NK-92 (cell line): ENCODE data around the gene SEPTIN6.

ENCODE experiments used
- DNase-seq: peaks from one replicate; lab custom pipeline; 2025; ENCODE audit not compliant: unreplicated experiment; lab: John Stamatoyannopoulos, UW

Gene SEPTIN6

DNA sequence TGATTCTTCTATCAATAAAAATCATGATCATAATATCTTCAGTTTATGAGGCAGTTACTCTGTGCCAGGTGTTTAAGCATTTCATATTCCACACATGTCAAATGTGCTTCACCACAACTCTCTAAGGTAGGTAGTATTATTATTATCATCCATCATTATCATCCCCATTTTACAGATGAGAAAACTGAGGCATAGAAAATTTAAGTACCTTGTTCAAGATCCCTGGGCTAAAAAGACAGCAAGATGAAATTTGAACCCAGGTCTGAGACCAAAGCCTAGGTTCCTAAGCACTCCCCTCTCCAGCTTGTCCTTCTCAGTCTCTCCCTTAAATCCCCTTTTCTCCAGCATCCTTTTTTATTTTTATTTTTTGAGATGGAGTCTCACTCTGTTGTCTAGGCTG is 33.4 kb downstream of the SEPTIN6 start:
- DNase-seq = no peak

DNA sequence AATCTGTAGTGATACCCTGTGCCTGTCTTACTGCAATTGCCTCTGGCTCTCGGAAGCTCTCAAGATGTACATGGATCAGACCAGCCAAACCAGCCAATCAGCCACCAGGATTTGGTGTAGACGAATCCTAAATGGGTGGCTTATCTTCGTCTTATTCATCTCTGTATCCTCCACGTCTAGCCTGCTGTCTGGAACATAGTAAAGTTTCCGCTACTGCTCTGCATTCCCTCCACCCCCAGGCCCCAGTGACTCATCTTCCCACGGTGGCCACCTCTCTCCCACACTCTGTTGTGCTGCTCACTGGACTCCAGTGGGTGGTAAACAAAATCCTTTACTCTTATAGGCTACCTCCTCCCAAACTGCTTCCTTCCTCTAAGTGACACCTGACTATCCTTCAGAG is 37.8 kb downstream of the SEPTIN6 start:
- no peak for DNase-seq

DNA sequence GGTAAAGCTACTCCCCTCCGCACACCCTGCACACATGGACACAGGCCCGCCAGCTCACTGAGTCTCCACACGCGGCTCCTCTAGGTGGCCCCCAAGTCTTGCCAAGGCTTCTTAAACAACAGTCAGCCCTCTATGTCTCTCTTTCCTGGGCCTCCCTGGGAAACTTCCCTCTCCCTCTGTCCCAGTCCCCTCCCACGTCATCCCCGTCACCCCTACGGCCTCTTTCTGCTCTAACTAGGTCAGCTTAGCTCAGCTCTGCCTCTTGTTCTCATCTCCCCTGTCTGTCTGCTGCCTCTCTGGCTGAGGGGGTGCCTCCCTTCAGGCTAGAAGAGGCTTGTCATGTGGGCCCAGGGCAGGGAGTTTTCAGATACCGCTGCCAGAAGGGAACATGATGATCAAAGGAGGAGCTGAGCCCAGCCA is 38.8 kb downstream of the SEPTIN6 start:
- DNase-seq = no peak

DNA sequence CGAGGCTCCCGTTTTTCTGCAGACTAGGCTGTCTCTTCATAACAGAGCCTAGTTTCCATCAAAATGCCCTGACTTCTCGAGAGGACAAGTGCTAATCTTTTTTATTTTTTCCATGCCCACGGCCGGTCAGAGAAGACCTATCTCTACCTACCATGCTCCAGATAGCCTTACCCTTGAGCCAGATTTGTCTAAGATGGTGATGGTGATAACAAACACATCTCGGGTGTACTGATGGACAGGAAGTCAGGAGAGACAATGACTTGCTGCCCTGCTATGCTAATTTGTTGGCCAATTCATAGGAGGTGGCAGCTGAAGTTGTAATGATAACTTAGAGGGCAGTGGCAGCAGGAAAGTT is 44.6 kb downstream of the SEPTIN6 start:
- no peak for DNase-seq

DNA sequence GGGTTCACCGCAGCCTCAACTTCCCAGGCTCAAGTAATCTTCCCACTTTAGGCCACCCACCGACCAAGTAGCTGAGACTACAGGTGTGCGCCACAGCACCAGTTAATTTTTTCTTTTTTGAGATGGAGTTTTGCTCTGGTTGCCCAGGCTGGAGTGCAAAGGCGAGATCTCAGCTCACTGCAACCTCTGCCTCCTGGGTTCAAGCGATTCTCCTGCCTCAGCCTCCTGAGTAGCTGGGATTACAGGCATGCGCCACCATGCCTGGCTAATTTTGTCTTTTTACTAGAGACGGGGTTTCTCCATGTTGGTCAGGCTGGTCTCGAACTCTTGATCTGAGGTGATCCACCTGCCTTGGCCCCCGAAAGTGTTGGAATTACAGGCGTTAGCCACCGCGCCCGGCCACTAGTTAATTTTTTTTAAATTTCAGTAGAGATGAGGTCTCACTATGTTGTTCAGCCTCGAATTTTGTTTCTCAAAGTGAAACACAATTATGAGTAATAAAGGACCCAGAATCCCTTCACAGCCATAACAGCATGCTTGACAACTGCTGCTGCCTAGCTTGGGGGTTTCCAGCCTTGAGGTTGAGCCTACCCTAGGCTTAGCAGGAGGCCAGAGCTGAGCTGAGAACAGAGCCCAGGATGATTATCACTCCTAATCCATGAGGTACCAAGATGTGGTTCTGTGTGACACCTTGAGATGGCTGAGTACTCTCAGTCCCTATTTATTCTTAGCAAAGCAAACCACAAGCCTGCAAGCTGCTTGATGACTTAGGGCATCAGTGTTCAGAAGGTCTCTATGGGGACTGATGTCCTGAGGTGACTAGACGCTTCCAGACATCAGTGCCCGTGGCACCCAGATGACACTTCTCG is 45.2 kb downstream of the SEPTIN6 start:
- DNase-seq = no peak

DNA sequence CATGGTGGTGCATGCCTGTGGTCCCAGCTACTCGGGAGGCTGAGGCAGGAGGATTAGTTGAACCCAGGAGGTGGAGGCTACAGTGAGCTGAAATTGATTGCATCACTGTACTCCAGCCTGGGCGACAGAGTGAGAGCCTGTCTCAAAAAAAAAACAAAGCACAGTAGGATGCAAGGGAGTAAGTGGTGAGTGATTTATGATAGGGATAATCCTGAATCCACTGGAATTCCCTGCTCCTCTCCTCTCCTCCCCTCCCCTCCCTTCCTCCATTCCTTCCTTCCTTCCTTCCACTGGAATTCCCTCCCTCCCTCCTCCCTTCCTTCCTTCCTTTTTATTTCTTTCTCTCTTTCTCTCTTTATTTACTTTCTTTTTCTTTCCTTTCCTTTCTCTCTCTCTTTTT is 45.9 kb downstream of the SEPTIN6 start:
- DNase-seq = no peak

DNA sequence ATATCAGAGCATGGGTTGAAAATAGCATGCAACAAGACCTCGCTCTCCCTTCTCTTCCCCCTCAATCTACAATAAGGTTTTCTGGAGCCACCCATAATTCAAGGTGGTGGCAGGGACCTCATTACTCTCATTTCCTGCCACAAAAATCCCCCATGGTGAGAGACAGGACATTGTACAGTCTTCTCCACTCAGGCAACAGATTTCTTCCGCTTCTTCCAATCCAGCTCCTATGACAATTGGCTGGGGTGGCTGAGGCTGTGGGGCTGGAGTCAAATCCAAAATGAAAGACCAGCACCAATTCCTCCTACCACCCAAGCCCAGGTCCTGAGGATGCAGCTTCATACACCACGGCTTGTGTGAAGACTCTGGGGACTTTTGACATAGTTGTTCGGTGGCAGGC is 46.5 kb downstream of the SEPTIN6 start:
- DNase-seq = no peak

DNA sequence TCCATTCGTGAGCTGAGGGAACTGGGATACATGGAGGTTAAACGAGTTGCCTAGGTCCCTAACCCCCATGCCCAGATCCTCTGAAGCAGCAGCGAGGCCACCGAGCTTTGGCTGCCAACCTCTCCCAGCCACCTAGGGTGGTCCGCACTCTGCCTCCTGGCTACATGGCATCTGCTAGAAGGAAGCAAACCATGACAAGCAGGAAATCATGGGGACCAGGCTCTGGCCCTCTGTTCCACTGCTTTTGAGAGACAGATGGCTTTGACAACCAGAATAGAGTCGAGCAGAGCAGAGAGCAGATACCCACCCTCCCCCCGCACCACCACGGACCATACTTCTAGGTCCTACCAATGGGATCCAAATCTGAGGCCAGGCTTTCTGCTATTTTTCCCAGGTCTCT is 49.3 kb downstream of the SEPTIN6 start:
- no peak for DNase-seq
